ENCODE data around the gene USP2.

The USP2 gene

DNA sequence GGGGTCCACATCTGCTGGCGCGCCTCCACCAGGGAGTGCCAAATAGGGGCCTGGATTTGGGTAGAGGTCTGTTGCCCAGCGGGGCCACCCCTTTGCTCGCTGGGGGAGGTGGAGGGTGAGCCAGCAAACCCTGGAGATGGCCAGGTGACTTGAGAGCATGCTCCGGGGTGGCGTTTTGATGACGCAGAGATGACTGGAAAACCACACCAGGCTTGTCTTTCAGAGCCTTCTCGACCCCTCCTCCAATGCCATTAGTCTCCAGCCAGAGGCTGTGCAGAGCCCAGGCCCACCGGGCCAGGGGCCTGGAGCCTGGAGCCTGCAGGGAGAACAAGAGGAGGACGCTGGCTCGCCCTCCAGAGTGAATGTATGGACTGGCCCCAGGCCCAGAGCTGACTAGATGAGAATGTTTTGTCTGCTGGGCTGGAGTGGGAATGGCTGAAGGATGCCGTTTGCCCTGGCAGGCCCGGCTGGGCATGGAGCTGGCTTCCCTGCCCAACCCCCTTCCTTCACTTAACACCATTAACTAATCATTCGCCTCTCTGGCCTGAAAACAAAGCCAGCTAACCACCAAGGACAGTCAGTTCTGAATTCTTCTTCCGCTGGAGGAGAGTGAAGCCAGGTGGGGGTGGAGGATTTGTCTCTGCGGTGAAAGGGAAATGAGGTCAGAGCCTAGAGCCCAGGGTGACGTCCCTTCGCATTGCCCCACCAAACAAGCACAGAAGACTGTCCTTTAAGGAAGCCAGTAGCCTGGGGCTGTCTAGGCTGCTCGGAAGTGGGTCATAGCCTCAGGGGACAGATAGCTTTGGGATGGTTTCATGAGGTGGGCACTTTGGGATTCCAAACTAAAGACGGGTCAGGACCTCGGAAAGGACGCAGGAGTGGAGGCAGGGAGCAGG is 63.0 kb downstream of the USP2 start:
- H3K36me3 ChIP-seq: peaks cover 0 to 15% (median 13%) of the 10 kb centered on the region in 11 experiments; a peak in 13 of 22 replicates
- no peaks in the 10 kb centered on the region for H3K9me3 ChIP-seq (replicated peaks in 1 of 11)
- H3K27me3 ChIP-seq: peaks cover 0 to 30% (median 0%) of the 10 kb centered on the region in 11 experiments; a peak in 8 of 22 replicates
- no peak for TF ChIP-seq Cebpa-rat (IDR thresholded peaks at IDR 0.05)
- peak overlapping the region in 8 of 10 experiments; percentile 34 to 85 (median 73); a peak in 15 of 20 replicates for H3K4me3 ChIP-seq
- H3K9ac ChIP-seq: peak overlapping the region; percentile 24 to 90 (median 77); a peak in 20 of 22 replicates
- H4K20me1 ChIP-seq: peaks cover 0 to 32% (median 0%) of the 10 kb centered on the region in 11 experiments; a peak in 8 of 22 replicates
- H3K4me1 ChIP-seq: peaks cover 68 to 89% (median 86%) of the 10 kb centered on the region in 10 experiments
- H3K27ac ChIP-seq: peak overlapping the region in 10 of 11 experiments; percentile 63 to 87 (median 79); a peak in 20 of 22 replicates
- peak overlapping the region; percentile 95 to 100 (median 99) for H3K4me2 ChIP-seq

DNA sequence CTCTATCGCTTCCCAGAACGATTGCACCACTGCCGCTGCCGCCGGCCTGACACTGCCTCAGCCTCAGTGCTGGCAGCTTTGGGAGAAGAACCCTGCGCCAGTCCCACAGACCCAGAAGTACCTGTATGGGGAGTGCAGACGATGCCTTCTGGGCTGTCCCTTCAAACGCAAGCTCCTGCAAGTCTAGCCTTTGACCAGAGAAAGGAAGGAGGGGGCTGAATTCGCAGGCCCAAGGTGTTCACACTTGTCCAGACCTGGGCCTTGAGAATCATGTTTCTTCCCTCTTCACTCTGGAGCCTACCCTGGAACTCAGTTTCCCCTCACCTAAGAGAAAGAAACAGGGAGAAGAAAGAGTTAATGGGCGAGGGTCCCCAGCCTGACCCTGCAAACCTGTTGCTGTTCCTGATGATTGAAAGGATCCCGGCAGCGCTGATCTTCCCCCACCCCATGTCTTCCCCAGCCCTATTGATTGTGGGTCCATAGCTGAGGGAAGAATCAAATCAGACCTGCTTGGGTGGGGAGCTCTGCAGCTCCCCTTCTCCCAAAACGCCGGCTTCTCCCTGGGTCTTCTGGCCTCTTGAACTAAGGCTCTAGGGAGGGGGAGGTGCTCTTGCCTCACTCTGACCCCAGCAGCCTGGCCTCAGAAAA is 63.8 kb downstream of the USP2 start:
- H4K20me1 ChIP-seq: peaks cover 0 to 36% (median 2%) of the 10 kb centered on the region in 11 experiments; a peak in 8 of 22 replicates
- H3K27ac ChIP-seq: peak overlapping the region in 9 of 11 experiments; percentile 76 to 87 (median 80); a peak in 17 of 22 replicates
- H3K9ac ChIP-seq: peak overlapping the region in 10 of 11 experiments; percentile 43 to 90 (median 78); a peak in 18 of 22 replicates
- no peaks in the 10 kb centered on the region for H3K9me3 ChIP-seq (replicated peaks in 1 of 11)
- H3K4me1 ChIP-seq: peaks cover 67 to 81% (median 78%) of the 10 kb centered on the region in 10 experiments
- H3K4me2 ChIP-seq: peak overlapping the region; percentile 95 to 100 (median 99)
- TF ChIP-seq Cebpa-rat (IDR thresholded peaks at IDR 0.05): peak in 2 of 11 experiments; percentile 22 to 54; a peak in 3 of 22 replicates
- peaks cover 0 to 23% (median 21%) of the 10 kb centered on the region in 11 experiments; a peak in 15 of 22 replicates for H3K36me3 ChIP-seq
- peak overlapping the region; percentile 49 to 85 (median 76) for H3K4me3 ChIP-seq
- H3K27me3 ChIP-seq: peaks cover 0 to 30% (median 0%) of the 10 kb centered on the region in 11 experiments; a peak in 8 of 22 replicates

DNA sequence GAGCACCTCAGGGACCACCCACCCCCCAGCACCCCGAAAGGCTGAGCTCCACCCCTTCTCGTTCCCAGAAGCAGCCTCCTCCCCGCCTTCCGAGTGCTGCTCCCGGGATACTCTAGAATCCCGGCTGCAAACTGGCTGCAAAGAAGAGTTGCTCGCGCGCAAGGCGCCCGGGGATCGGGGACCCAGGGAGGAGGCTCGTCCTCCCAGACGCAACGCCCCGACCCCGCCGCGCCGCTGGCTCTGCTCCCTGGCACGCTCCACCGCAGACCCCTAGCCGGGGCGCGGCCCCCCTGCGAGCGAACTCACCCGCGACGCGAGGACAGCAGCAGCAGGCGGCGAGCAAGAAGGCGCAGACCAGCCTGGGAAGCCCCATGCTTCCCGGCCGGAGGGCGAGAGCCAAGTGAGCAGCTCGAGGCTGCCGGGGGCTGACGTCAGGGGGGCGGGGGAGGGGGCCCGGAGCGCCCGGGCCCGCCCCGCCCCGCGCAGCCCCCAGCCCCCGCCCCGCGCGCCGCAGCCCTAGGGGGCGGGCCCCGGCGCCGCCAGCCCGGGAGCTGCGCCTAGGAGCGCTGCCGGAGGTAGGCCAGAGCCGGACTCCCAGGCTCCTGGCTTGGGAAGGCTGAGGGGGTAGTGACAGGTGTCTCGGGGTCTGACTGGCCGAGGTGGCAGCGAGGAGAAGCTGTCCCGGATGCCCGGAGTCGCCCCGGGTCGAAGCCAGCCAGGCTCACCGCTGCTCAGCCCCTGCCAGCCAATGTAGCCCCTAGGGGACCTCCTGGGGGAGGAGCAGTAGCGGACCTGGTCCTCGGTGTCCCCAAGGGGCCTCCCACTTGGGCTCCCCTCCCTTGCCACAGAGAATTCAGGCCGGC is 64.5 kb downstream of the USP2 start, which contains the start of gene MCAM:
Gene MCAM, minus strand, starts transcription at position 402 of the 863 bp plus-strand sequence. Its CDS starts 29 bp downstream, at position 373.
- H3K4me2 ChIP-seq: peak within 1 kb of the TSS; percentile 95 to 100 (median 99)
- peaks cover 0 to 30% (median 0%) of the 10 kb centered on the region in 11 experiments; a peak in 8 of 22 replicates for H3K27me3 ChIP-seq
- H4K20me1 ChIP-seq: peaks cover 0 to 43% (median 2%) of the 10 kb centered on the region in 11 experiments; a peak in 9 of 22 replicates
- H3K9ac ChIP-seq: peak within 1 kb of the TSS; percentile 11 to 90 (median 77); a peak in 21 of 22 replicates
- H3K4me1 ChIP-seq: peaks cover 59 to 74% (median 71%) of the 10 kb centered on the region in 10 experiments
- peak within 1 kb of the TSS; percentile 49 to 85 (median 76) for H3K4me3 ChIP-seq
- no peak for TF ChIP-seq Cebpa-rat (IDR thresholded peaks at IDR 0.05)
- no peaks in the 10 kb centered on the region for H3K9me3 ChIP-seq (replicated peaks in 1 of 11)
- H3K36me3 ChIP-seq: peaks cover 0 to 31% (median 28%) of the 10 kb centered on the region in 11 experiments; a peak in 16 of 22 replicates
- H3K27ac ChIP-seq: peak within 1 kb of the TSS in 9 of 11 experiments; percentile 76 to 87 (median 80); a peak in 17 of 22 replicates

DNA sequence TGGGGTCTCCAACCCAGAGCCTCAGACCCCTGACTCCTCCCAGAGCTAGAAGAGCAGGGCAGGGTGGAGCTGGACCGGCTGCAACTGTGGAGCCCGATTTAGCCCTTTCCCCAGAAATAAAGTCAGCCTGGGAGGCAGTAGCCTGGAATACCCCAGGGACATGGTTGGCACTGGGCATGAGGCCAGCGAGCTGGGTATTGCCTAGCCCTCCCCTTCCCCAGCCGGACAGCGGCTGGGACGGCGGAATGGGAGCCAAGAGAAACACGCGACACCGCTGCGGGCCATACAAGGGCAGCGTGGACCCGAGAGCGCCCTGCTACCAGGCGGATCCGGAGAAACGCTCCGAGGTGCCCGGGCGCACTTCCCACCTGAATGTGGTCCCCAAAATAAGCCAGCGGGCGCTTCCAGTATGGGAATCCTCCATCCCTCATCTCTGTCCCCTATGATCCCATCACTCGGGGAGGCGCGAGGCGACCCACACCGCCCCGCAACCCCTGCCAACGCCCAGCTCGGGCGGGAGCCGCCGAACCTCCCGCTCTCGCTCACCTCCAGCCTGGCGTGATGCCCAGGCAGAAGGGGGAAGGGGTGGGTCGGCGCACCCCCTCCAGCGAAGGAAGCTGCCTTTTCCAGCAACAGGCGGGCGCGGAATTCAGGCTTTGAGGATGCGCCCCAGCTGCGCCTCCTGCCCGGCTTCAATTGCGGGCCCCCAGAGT is 65.3 kb downstream of the USP2 start:
- no peak for TF ChIP-seq Cebpa-rat (IDR thresholded peaks at IDR 0.05)
- Histone ChIP-seq H3K4me1 (peaks cover 55 to 66% (median 63%) of the 10 kb centered on the region in 10 experiments), H3K9me3 (replicated peaks in 1 of 11) (no peaks in the 10 kb centered on the region), H3K27ac (peak overlapping the region in 9 of 11 experiments; percentile 28 to 83 (median 72); a peak in 17 of 22 replicates), H3K4me2 (peak overlapping the region; percentile 95 to 100 (median 99)), H3K4me3 (peak overlapping the region; percentile 49 to 85 (median 76)), H3K36me3 (peaks cover 0 to 39% (median 36%) of the 10 kb centered on the region in 11 experiments; a peak in 16 of 22 replicates), H3K27me3 (peaks cover 0 to 30% (median 0%) of the 10 kb centered on the region in 11 experiments; a peak in 8 of 22 replicates), H3K9ac (peak overlapping the region; percentile 11 to 90 (median 77); a peak in 21 of 22 replicates), H4K20me1 (peaks cover 0 to 48% (median 6%) of the 10 kb centered on the region in 11 experiments; a peak in 10 of 22 replicates)

DNA sequence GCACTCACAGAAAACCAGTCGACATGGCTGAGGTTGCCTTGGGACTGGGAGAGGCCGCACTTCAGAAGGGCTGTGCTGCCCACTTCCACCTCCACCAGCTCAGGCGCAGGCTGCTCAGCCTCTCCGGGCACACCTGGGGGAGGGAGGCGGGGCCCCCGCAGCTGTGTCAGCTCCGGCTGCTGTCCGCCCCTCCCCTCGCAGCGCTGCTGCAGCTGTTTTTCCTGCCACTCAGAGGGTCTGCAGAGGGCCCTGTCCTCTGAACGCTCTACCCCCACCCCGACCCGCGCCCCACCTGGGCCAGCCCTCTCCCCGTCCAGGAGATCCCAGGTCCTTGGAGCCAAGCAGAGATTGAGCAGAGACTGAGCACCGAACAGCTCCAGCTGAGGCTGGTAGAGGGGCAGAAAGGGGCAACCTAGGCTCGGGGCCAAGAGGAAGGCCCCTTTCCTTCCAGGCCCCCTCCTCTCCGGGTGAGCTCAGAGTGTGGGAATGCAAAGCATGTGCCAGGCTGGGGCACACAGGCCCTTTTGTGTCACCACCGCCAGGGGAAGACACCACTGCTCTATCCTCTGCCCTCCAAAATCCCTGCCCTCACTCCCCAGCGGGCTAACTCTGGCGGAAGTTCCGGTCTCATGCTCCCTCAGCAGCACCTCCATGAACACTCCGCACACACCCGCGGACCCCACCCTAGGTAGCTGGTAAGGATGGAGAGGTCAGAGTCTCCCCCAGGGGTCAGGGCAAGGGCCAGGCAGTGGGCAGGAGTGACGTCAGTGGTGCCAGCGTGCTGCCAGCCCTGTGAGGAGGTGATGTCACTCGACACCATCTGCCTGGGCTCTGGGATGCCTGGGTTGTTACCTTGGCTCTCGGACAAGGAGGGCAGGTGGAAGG is 66.1 kb downstream of the USP2 start:
- no peak for TF ChIP-seq Cebpa-rat (IDR thresholded peaks at IDR 0.05)
- peak overlapping the region; percentile 95 to 100 (median 99) for H3K4me2 ChIP-seq
- no peaks in the 10 kb centered on the region for H3K9me3 ChIP-seq (replicated peaks in 1 of 11)
- H3K4me1 ChIP-seq: peaks cover 48 to 58% (median 55%) of the 10 kb centered on the region in 10 experiments
- peaks cover 0 to 47% (median 44%) of the 10 kb centered on the region in 11 experiments; a peak in 16 of 22 replicates for H3K36me3 ChIP-seq
- H4K20me1 ChIP-seq: peaks cover 0 to 56% (median 12%) of the 10 kb centered on the region in 11 experiments; a peak in 12 of 22 replicates
- H3K4me3 ChIP-seq: peak overlapping the region; percentile 49 to 85 (median 76)
- peak overlapping the region in 10 of 11 experiments; percentile 60 to 90 (median 78); a peak in 20 of 22 replicates for H3K9ac ChIP-seq
- peak overlapping the region in 9 of 11 experiments; percentile 28 to 83 (median 72); a peak in 17 of 22 replicates for H3K27ac ChIP-seq
- peaks cover 0 to 30% (median 0%) of the 10 kb centered on the region in 11 experiments; a peak in 8 of 22 replicates for H3K27me3 ChIP-seq

DNA sequence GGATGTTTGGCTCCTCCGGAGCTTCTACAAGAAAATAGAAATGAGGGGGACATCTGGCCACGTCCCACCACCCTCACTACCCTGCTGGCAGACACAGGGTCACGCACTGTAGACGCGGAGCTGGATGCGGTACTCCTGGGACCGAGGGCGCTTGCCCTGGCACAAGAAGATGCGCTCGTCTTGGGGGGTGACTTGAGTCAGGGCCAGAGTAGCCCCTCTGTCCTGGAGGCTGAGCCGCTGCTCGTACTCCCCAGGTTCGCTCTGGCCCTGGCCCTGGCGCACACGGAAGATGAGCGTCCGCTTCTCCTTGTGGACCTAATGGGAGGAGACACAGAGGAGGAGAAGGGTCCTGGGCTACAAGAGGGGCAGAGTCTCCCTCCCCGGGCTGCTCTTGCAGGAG is 66.8 kb downstream of the USP2 start:
- Histone ChIP-seq H3K36me3 (peaks cover 0 to 53% (median 50%) of the 10 kb centered on the region in 11 experiments; a peak in 18 of 22 replicates), H3K27ac (peak overlapping the region in 7 of 11 experiments; percentile 59 to 83 (median 77); a peak in 11 of 22 replicates), H3K4me2 (peak overlapping the region in 9 of 11 experiments; percentile 95 to 100 (median 99); a peak in 18 of 22 replicates), H3K4me3 (peak overlapping the region in 8 of 10 experiments; percentile 68 to 85 (median 77); a peak in 11 of 20 replicates), H4K20me1 (peaks cover 0 to 57% (median 12%) of the 10 kb centered on the region in 11 experiments; a peak in 12 of 22 replicates), H3K27me3 (peaks cover 0 to 30% (median 0%) of the 10 kb centered on the region in 11 experiments; a peak in 8 of 22 replicates), H3K9ac (peak overlapping the region in 8 of 11 experiments; percentile 73 to 90 (median 80); a peak in 14 of 22 replicates), H3K9me3 (replicated peaks in 1 of 11) (no peaks in the 10 kb centered on the region), H3K4me1 (peaks cover 43 to 58% (median 49%) of the 10 kb centered on the region in 10 experiments)
- TF ChIP-seq Cebpa-rat (IDR thresholded peaks at IDR 0.05): no peak
